ENCODE measurements around the gene CCDC70. TPM values are rescaled to one million over a fixed set of nuclear protein-coding genes. Genes with fewer than 3 reads are reported as not detected.

CCDC70 gene
- polyA plus RNA-seq, 1 donor from 2014 or later = not detected

- H3K9ac ChIP-seq (ENCODE audit: low read length) = no peak overlapping the region
- H3K4me3 ChIP-seq (ENCODE audit: low read length) = no peak overlapping the region
- H3K9me3 ChIP-seq (ENCODE audit: low read length) = no peaks in the 10 kb centered on the region
- H3K4me2 ChIP-seq (ENCODE audit: low read length) = no peak overlapping the region
- no peaks in the 10 kb centered on the region for H3K9me2 ChIP-seq (ENCODE audit: insufficient read depth, low read length)
- H4K20me1 ChIP-seq (ENCODE audit: insufficient read depth) = no peaks in the 10 kb centered on the region
- no peaks in the 10 kb centered on the region for H3K79me2 ChIP-seq (replicated peaks; ENCODE audit: insufficient read depth, low read length)
- no peak overlapping the region for H3K27ac ChIP-seq (ENCODE audit: low read length)
- no peaks in the 10 kb centered on the region for H3F3A ChIP-seq (ENCODE audit: insufficient read depth, low read length, poor library complexity, severe bottlenecking)
- TF ChIP-seq SMC3 (conservative IDR thresholded peaks at IDR 0.05; ENCODE audit: poor library complexity) (peak; percentile 95), TAF1 (IDR thresholded peaks at IDR 0.05; ENCODE audit: low read depth) (no peak), RAD21 (conservative IDR thresholded peaks at IDR 0.05) (peak; percentile 84)
- TF ChIP-seq, protein P1, sequence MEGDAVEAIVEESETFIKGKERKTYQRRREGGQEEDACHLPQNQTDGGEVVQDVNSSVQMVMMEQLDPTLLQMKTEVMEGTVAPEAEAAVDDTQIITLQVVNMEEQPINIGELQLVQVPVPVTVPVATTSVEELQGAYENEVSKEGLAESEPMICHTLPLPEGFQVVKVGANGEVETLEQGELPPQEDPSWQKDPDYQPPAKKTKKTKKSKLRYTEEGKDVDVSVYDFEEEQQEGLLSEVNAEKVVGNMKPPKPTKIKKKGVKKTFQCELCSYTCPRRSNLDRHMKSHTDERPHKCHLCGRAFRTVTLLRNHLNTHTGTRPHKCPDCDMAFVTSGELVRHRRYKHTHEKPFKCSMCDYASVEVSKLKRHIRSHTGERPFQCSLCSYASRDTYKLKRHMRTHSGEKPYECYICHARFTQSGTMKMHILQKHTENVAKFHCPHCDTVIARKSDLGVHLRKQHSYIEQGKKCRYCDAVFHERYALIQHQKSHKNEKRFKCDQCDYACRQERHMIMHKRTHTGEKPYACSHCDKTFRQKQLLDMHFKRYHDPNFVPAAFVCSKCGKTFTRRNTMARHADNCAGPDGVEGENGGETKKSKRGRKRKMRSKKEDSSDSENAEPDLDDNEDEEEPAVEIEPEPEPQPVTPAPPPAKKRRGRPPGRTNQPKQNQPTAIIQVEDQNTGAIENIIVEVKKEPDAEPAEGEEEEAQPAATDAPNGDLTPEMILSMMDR (IDR thresholded peaks at IDR 0.05; ENCODE audit: poor library complexity, severe bottlenecking) = peak; percentile 88
- no peak overlapping the region for H2AFZ ChIP-seq (ENCODE audit: low read depth, low read length)
- H3K36me3 ChIP-seq (ENCODE audit: insufficient read depth, low read length) = no peaks in the 10 kb centered on the region
- no peaks in the 10 kb centered on the region for H3K27me3 ChIP-seq (ENCODE audit: insufficient read depth, low read depth, low read length)
Measured at GRCh38 chr13:51814825-51815650, 46.7 kb upstream of the CCDC70 start.

DNA sequence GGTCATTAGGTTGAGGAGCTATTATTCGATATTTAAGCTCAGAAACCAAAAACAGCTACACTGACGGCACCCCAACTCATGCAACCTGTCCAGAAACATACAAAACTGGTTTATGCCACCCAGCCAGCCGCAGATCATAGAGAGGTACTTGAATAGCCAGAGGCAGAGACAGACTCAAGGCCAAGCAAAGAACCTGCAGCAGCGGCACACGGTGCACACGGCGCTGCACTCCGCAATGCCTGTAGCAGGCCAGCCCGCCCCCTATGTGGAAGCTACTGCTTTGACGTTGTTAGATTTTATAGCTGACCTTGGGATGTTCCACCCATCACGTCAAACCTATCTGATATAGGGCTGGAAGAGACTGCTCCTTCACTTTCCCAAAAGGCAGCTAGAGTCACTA lies 45.9 kb upstream of the CCDC70 start:
- H3K9ac ChIP-seq (ENCODE audit: low read length) = no peak overlapping the region
- TF ChIP-seq POLR2AphosphoS5 (IDR thresholded peaks at IDR 0.05) (no peak), MXI1 (conservative IDR thresholded peaks at IDR 0.05; ENCODE audit: poor library complexity, severe bottlenecking) (no peak), SMC3 (conservative IDR thresholded peaks at IDR 0.05; ENCODE audit: poor library complexity) (no peak), TAF1 (IDR thresholded peaks at IDR 0.05; ENCODE audit: low read depth) (no peak), REST (IDR thresholded peaks at IDR 0.05; ENCODE audit: borderline replicate concordance) (no peak), EP300 (conservative IDR thresholded peaks at IDR 0.05; ENCODE audit: poor library complexity, severe bottlenecking) (no peak), RAD21 (conservative IDR thresholded peaks at IDR 0.05) (no peak), EZH2 (IDR thresholded peaks at IDR 0.05; ENCODE audit: borderline replicate concordance, insufficient read depth, low read length, poor library complexity, severe bottlenecking) (no peak)
- TF ChIP-seq, protein P1 (IDR thresholded peaks at IDR 0.05; ENCODE audit: poor library complexity, severe bottlenecking) = no peak

More for the DNA sequence above, 45.9 kb upstream of the CCDC70 start:
- no peak overlapping the region for H3K4me2 ChIP-seq (ENCODE audit: low read length)
- H4K20me1 ChIP-seq (ENCODE audit: insufficient read depth) = no peaks in the 10 kb centered on the region
- no peak overlapping the region for H3K27ac ChIP-seq (ENCODE audit: low read length)
- H3F3A ChIP-seq (ENCODE audit: insufficient read depth, low read length, poor library complexity, severe bottlenecking) = no peaks in the 10 kb centered on the region
- H3K9me3 ChIP-seq (ENCODE audit: low read length) = no peaks in the 10 kb centered on the region
- no peak overlapping the region for H3K4me3 ChIP-seq (ENCODE audit: low read length)
- H2AFZ ChIP-seq (ENCODE audit: low read depth, low read length) = no peak overlapping the region
- H3K79me2 ChIP-seq (replicated peaks; ENCODE audit: insufficient read depth, low read length) = no peaks in the 10 kb centered on the region
- H3K27me3 ChIP-seq (ENCODE audit: insufficient read depth, low read depth, low read length) = no peaks in the 10 kb centered on the region
- H3K36me3 ChIP-seq (ENCODE audit: insufficient read depth, low read length) = no peaks in the 10 kb centered on the region
- no peaks in the 10 kb centered on the region for H3K9me2 ChIP-seq (ENCODE audit: insufficient read depth, low read length)

Measured in neural cell (in vitro differentiated cells).